Glomerular visceral epithelial cell (primary cell): ENCODE measurements around the gene GOT2.
"Not testable (repeated sequence)": the region's sequence is repeated elsewhere in the genome, so short reads cannot be mapped to it uniquely, and the experiment has no call there.

Source experiments
- DNase-seq: peaks from one replicate; pipeline ENCODE4 v3.0.0-alpha.2; 2016; ENCODE audit errors: extremely low spot score

Gene GOT2

DNA sequence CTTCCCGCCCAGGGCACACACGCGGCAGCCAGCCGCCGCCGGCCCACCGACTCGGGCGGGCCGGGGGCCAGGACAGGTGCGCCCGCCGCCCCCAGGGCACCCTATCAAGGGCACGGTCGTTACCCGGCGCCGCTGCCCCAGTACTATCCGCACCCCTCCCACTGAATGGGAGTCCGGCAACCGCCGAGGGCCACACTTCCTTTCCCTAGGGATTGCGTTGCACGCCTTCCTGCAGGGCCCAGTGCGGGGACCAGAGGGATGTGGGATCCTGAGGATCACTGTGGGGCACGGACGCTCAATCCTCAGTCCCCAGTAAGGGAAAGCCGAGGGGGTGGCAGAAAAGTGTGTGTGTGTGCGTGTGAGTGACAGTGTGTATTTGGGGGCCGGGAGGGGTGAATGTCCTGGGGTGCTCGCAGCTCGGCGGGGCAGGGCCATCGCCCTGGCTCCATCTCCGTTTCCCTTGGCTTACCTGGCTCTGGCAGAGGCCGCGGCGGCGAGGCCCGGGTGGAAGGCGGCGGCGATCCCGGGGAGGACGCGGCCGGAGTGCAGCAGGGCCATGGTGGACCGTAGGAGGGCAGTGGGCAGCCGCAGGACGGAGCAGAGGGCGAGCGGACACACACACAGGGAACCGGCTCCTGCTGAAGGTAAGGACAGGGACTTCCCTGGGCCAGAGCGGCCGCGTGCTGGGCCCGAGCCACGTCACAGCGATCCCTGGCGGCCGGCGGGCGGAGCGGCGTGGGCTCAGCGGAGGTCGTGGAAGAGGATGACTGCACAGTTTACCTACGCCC is at the start of gene GOT2:
GOT2 (minus strand) TSS at position 646 of the 788 bp plus-strand sequence; CDS start at position 558, 88 bp downstream.
- DNase-seq = peak; percentile 86

GRCh38 chr16:58779291-58779690 is 45.2 kb upstream of the GOT2 start:
- not testable (repeated sequence) for DNase-seq

GRCh38 chr16:58773870-58774269 is 39.8 kb upstream of the GOT2 start:
- no peak for DNase-seq

DNA sequence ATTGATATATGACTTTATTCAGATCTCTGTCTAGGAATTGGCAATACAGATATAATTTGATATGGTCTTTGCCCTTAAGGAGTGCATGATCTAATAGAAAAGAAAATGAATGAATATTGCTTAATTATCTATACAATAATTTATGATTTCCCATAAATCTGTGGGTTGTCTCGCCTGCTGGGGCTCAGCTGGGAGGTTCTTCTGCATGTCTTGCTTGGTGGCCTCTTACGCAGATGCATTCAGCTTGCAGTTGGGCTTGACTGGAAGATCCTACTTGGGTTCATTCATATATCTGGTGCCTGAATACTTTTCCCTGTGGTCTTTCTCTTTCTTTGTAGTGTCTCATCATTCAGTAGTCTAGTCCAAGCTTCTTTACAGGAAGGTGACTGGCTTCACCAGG is 34.0 kb upstream of the GOT2 start:
- no peak for DNase-seq

DNA sequence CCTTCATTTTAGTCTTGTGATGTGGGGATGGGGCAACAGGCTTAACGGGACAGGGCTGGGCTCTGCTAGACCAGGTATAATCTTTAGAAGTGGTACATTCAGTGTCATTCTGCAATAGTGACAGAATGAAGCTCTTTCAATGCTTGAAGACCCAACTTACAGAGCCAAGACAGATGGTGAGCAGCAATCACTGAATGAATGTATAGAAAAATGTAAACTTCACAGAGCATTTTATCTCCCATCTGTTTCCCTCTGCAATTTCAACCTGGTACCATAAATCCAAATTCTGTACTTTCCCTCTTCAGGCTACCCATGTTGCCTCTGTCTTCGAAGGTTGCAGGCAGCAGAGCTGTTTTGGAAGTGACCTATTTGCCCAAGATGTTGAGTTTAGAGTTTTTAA is 33.5 kb upstream of the GOT2 start:
- no peak for DNase-seq

GRCh38 chr16:58756650-58757332 is 22.7 kb upstream of the GOT2 start:
- DNase-seq = no peak

GRCh38 chr16:58755989-58756649 is 22.0 kb upstream of the GOT2 start:
- DNase-seq = peak; percentile 70

DNA sequence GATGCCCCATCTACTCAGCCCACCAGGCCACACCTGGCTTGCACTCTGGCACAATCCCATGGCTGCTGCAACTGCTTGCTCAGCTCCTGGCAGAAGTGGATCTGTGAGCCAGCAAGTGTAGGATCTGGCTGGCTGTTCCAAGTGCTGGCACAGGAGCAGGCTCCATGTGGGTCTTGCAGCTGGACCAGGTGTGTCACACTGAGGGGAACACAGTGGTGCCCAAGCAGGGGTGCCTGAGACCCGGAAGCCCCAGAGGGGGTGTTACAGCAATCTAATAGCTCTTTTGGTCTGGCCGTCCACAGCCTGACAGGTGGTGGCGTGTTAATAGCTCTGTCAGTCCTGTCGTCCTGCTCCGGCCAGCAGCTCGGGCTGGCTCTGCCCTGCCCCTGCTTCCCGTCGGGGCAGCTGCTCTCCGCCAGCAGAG is 19.6 kb upstream of the GOT2 start:
- DNase-seq = no peak

DNA sequence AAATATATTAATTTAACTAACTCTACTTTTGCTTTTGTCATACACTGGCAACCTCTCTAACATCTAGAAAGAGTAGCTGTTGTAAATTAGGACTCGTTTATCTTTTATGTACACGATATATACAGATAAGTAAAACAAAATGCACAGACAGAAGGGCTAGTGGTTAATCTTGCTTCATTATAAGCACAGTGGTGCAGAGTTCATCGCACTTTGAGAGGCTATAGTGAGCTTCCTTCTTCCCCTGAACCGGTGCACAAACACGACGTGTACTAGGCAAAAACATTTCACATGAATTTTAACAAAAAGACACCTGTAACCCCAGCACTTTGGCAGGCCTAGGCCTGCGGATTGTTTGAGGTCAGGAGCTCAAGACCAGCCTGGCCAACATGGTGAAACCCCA is 10.4 kb upstream of the GOT2 start:
- no peak for DNase-seq

DNA sequence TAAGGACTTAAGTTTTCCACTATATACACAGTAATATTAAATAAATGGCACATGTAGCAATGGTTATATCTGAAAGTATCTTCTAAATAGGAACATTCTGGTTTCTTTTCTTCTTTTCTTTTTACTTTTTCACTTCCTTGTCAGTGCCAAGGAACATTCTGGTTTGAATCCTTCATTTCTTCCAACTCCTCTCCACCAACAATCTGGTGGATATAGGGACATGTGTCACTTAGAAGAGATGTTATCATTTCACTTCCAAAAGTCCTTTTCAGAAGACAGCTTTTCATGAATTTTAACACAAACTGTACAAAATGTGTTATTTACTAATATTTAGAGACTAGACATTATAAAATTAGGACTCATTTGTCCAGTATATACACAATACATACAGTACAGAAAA is 7.9 kb upstream of the GOT2 start:
- no peak for DNase-seq

- DNase-seq = no peak
Observed at GRCh38 chr16:58741166-58741565, 7.0 kb upstream of the GOT2 start.

DNA sequence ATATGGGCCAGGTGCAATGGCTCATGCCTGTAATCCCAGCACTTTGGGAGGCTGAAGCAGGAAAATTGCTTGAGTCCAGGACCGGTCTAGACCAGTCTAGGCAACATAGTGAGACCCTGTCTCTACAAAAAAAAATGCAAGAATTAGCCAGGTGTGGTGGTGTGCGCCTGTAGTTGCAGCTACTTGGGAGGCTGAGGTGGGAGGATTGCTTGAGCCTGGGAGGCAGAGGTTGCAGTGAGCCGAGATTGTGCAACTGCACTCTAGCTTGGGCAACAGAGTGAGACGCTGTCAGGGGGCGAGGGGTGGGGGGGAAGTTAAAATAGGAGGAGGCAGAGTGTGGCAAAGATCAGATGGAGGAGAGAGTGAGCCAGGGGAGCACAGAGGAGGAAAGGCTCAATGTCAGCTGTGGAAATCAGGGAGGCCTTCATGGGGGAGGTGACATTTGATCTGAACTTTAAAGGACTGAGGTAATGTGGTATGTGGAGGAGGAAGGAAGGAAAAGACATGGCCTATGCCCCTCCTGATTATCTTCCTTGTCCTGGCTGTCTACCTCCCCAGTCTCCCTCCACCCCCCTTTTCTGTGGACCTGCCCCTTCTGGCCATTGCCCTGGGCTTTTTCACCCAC is 4.7 kb upstream of the GOT2 start:
- DNase-seq = no peak

DNA sequence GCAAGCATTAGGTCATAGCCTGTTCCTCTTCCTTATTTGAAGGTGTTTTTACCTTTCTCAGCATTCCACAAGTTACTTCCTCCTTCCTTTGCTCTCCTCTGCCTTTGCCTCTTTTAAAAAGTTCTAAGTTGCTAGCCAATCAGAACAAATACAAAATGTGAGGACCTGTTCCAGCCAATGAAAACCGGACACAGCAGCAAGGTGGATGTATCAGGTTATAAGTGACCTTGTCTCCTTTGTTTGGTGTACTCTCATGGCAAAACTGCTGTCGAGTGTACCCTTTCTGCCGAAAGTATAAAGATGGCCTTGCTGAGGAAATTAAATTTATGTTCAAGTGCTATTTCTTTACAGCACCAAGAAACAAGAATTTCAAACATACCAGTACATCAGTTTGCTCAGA is 2.2 kb upstream of the GOT2 start:
- DNase-seq = not testable (repeated sequence)

GRCh38 chr16:58734459-58734787 is 307 bp upstream of the GOT2 start:
- DNase-seq = no peak

DNA sequence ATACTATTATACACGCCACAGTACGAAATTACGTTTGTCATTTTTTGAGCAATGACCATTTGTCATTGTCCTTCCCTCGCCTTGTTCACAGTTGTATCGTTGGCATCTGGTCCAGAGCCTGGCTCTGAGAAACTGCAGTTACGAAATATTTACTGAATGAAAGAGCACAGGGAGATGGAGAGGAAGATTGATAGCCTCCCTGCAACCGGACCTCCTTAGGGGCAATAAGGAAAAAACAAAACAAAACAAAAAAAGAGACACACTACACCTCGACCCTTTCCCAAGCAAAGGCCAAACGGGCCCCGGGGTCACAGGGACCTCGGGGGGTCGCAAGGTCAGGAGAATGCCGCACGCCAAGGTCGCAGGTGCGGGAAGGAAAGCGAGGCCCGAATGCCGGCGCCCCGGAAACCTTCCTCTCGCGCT is 857 bp downstream of the GOT2 start:
- DNase-seq = peak; percentile 0

- DNase-seq = peak; percentile 15
Observed at GRCh38 chr16:58732545-58733247, 1.4 kb downstream of the GOT2 start.

GRCh38 chr16:58730724-58731370 is 3.3 kb downstream of the GOT2 start:
- no peak for DNase-seq

DNA sequence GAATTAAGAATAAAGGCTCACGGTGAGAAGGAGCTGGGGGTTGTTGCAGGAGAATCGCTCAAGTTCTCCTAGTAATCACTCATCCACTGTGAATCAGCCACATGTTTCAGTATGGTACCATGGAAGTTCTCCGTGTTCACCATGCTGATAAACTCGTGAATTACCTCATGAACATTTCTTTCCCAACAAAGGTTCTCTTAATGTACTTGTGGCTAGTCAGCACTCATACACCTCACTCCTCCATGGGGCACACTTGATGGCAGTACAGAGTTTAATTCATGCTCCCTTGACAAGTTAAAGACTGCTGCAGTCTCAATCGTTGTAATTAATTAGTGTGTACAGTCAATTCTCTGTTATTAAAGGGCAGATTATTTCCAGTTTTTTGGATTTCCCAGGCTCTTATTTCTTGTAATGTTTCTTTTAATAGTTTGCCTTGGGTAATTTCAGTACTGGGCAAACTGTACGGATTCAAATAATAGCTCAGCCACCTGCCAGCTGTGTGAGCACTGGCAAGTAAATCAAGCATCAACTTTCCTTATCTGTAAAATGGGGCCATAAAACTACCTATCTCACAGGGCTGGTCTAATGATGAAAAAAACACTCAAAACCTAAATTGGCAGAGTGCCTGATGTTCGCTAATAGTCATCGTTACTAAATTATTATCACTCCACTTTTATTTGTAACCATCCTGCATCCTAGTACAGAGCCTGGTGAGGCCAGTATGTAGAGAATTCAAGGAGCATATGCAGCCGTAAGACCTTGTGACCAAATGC is 6.1 kb downstream of the GOT2 start:
- no peak for DNase-seq

DNA sequence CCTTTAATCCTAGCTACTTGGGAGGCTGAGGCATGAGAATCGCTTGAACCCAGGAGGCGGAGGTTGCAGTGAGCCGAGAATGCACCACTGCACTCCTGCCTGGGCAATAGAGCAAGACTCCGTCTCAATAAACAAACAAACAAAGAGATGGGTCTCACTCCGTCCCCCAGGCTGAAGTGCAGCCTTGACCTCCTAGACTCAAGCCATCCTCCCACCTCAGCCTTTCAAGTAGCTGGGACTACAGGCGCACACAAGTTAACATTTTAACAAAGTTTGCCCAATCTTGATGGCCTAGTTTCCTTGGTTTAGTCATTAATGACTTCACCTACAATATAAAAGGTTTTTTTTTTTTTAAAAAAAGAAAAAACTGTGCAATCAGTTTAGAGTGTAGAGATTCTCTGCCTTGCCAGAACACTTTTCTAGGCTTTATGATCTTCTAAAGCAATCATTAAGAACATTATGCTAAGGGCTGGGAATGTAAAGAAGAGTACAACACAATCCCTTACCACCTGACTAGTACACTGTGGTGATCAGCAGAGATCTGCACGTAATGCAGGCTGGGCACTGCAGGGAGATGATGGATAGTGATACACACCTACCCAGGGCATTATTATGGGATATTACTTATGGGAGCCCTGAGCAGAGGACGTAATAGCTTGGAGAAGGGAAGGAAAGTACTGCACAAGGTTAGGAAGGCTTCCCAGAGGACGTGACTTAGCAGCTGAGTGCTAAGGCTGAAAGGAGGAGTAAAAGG is 6.9 kb downstream of the GOT2 start:
- DNase-seq = no peak

- DNase-seq = no peak
Observed at GRCh38 chr16:58723109-58723508, 11.0 kb downstream of the GOT2 start.
